Neural progenitor cell (in vitro differentiated cells): Measurements from ENCODE around the gene NELFB. TPM values are rescaled to one million over a fixed set of nuclear protein-coding genes. Genes with fewer than 3 reads are reported as not detected.

Experiments used
- DNase-seq: peaks from one replicate; pipeline ENCODE4 v3.0.0-alpha.2; 2016; ENCODE audit warnings: low spot score
- H2AFZ ChIP-seq: fragments of 200-600 bp; sonication (generic); replicated peaks from 2 replicates; pipeline ENCODE4 v1.6.1; 2016; ENCODE audit warnings: antibody characterized with exemption
- H3F3A ChIP-seq: fragments of 200-600 bp; sonication (generic); 2 replicates; pipeline ENCODE4 v1.6.1; 2016; ENCODE audit warnings: antibody characterized with exemption, low read depth
- H3K27ac ChIP-seq: fragments of 200-600 bp; sonication (generic); 2 replicates; pipeline ENCODE4 v1.5.1; 2016; ENCODE audit warnings: mild to moderate bottlenecking
- H3K27me3 ChIP-seq: fragments of 200-600 bp; sonication (generic); 2 replicates; pipeline ENCODE4 v1.6.1; 2016; ENCODE audit warnings: mild to moderate bottlenecking, moderate library complexity
- H3K36me3 ChIP-seq: fragments of 200-600 bp; sonication (generic); 2 replicates; pipeline ENCODE4 v1.5.1; 2016
- H3K4me1 ChIP-seq: fragments of 200-600 bp; sonication (generic); 2 replicates; pipeline ENCODE4 v1.6.1; 2016; ENCODE audit warnings: mixed run types
- H3K4me2 ChIP-seq: fragments of 200-600 bp; sonication (generic); 2 replicates; pipeline ENCODE4 v1.6.1; 2016
- H3K4me3 ChIP-seq: fragments of 200-600 bp; sonication (generic); 2 replicates; pipeline ENCODE4 v1.5.1; 2016
- H3K79me2 ChIP-seq: fragments of 200-600 bp; sonication (generic); 2 replicates; pipeline ENCODE4 v1.6.1; 2016; ENCODE audit warnings: low read depth
- H3K9ac ChIP-seq: fragments of 200-600 bp; sonication (generic); 2 replicates; pipeline ENCODE4 v1.6.1; 2016
- H3K9me3 ChIP-seq: fragments of 200-600 bp; sonication (generic); 2 replicates; pipeline ENCODE4 v1.5.1; 2016; ENCODE audit warnings: low read depth
- H4K20me1 ChIP-seq: fragments of 200-600 bp; sonication (generic); 2 replicates; pipeline ENCODE4 v1.6.1; 2016; ENCODE audit warnings: low read depth
- H3K27ac Mint-ChIP-seq: 3 replicates; pipeline ENCODE4 v1.8.0; 2021; ENCODE audit warnings: mixed read lengths
- H3K27me3 Mint-ChIP-seq: 2 replicates; pipeline ENCODE4 v1.8.0; 2022; ENCODE audit warnings: low read depth, mild to moderate bottlenecking, inconsistent platforms, moderate library complexity, mixed read lengths; ENCODE audit not compliant: insufficient read depth
- H3K36me3 Mint-ChIP-seq: 3 replicates; pipeline ENCODE4 v1.8.0; 2021; ENCODE audit warnings: mixed read lengths
- H3K4me1 Mint-ChIP-seq: 3 replicates; pipeline ENCODE4 v1.8.0; 2021; ENCODE audit warnings: mixed read lengths
- H3K4me3 Mint-ChIP-seq: 3 replicates; pipeline ENCODE4 v1.8.0; 2021; ENCODE audit warnings: mild to moderate bottlenecking, moderate library complexity, mixed read lengths
- H3K9me3 Mint-ChIP-seq: 3 replicates; pipeline ENCODE4 v1.8.0; 2020; ENCODE audit warnings: mixed read lengths
- EZH2 ChIP-seq: fragments of 200-600 bp; sonication (generic); IDR thresholded peaks from 2 replicates; pipeline ENCODE4 v1.6.1; 2017; ENCODE audit warnings: antibody characterized with exemption, mild to moderate bottlenecking, moderate library complexity
- EZH2phosphoT487 ChIP-seq: fragments of 200-600 bp; sonication (generic); IDR thresholded peaks from 2 replicates; pipeline ENCODE4 v1.6.1; 2017; ENCODE audit warnings: antibody characterized with exemption
- total RNA-seq: library from RNA; depleted of rRNA; stranded (reverse); fragments of >200 nt; gene quantifications from 2 replicates; pipeline ENCODE4 v1.2.3, GENCODE V29; 2015; ENCODE audit warnings: low replicate concordance
- TF ChIP-seq, protein P1 (sequence below): fragments of 200-600 bp; sonication (generic); IDR thresholded peaks from 2 replicates; pipeline ENCODE4 v1.5.1; 2017; ENCODE audit warnings: antibody characterized with exemption, mild to moderate bottlenecking

Gene NELFB
- total RNA-seq, 1 donor from 2014 or later = 35.2 TPM

DNA sequence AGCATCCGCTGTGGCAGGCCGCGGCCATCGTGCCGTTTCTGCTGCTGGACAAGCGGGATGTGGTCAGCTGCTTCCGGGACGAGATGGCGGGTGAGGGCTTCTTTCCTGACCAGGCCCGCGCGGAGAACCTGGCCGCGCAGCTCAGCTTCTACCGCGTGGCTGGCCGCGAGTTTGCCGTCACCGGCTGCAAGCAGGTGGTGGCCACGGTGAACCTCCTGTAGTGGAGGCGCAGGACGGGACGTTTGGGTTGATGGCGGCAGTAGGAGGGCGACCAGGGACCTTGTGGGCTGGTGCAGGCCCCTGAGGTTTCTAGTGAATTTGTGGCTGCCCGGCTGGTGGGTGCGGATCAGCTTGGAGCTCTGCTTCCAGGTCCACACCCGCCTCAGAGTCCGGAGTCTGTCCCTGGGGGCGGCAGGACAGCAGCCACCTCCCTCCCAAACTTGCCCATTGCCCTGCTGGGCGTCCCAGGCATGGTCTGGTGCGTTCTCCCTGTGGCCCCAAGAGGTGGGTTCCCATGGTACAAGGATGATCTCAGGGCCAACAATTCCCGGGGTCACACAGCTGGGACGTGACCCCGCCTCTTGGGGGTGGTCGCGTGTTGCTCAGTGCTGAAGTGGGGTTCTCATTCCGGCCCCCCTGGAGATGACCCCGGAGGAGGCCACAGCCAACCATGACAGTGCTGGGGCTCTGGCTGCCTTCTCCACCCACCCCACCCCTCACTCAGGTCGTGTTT is 24.8 kb downstream of the NELFB start:
- peak overlapping the region; percentile 79 for H3K4me2 ChIP-seq
- Mint-ChIP-seq H3K27me3 (peaks cover 14% of the 10 kb centered on the region), H3K27ac (no peak overlapping the region), H3K36me3 (no peaks in the 10 kb centered on the region), H3K9me3 (peaks cover 3% of the 10 kb centered on the region), H3K4me3 (peak overlapping the region; percentile 41), H3K4me1 (peaks cover 18% of the 10 kb centered on the region)
- H4K20me1 ChIP-seq = no peaks in the 10 kb centered on the region
- no peaks in the 10 kb centered on the region for H3K36me3 ChIP-seq
- peaks cover 24% of the 10 kb centered on the region for H3K4me1 ChIP-seq
- peaks cover 62% of the 10 kb centered on the region for H3K27me3 ChIP-seq
- DNase-seq = no peak
- TF ChIP-seq, protein P1, sequence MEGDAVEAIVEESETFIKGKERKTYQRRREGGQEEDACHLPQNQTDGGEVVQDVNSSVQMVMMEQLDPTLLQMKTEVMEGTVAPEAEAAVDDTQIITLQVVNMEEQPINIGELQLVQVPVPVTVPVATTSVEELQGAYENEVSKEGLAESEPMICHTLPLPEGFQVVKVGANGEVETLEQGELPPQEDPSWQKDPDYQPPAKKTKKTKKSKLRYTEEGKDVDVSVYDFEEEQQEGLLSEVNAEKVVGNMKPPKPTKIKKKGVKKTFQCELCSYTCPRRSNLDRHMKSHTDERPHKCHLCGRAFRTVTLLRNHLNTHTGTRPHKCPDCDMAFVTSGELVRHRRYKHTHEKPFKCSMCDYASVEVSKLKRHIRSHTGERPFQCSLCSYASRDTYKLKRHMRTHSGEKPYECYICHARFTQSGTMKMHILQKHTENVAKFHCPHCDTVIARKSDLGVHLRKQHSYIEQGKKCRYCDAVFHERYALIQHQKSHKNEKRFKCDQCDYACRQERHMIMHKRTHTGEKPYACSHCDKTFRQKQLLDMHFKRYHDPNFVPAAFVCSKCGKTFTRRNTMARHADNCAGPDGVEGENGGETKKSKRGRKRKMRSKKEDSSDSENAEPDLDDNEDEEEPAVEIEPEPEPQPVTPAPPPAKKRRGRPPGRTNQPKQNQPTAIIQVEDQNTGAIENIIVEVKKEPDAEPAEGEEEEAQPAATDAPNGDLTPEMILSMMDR = no peak
- TF ChIP-seq EZH2 = no peak
- TF ChIP-seq EZH2phosphoT487 = no peak
- no peak overlapping the region for H2AFZ ChIP-seq
- H3K79me2 ChIP-seq = no peaks in the 10 kb centered on the region
- no peaks in the 10 kb centered on the region for H3K9me3 ChIP-seq
- no peak overlapping the region for H3K27ac ChIP-seq
- H3K4me3 ChIP-seq = no peak overlapping the region
- peaks cover 25% of the 10 kb centered on the region for H3F3A ChIP-seq
- H3K9ac ChIP-seq = no peak overlapping the region

DNA sequence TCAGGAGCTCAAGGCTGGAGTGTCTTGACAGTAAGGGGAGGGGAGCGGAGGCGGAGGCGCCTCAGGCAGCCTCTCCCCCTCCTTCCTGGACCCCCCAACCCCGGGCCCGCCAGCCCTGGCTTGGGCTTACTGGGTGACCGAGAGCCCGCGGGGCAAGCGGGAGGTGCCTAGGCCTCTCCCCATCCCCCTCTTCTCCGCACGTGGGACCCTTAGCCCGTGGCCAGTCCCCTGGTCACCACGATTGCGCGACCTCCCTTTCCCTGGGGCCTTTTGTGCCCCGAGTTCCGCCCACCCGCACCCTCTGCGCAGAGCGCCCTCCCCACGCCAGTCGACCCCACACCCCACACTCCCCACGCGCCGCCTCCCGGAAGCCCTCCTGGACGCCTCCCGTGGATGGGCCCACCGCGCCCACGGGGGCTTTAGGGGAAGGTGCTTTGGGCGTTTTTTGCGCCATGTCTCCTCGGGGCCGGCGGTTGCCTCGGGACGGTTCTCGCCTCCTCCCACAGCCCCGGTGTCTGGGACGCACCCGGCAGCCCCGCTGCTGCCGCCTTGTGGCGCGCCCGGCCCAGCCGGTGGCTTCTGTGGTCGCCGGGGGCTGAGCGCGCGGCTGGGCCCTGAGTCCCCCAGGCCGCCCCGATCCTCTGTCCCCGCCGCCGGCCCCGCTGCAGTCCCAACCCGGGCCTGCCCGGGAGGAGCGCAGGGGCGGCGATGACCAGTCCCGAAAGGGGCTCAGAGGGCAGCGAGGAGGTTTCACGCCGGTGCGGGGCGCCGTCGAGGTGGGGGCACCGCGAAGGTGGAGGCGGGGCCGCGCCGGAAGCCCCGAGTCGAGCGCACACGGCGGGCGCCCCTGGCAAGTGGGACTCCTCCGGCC is 25.6 kb downstream of the NELFB start:
- Histone ChIP-seq H3K9me3 (no peaks in the 10 kb centered on the region), H4K20me1 (no peaks in the 10 kb centered on the region), H3K36me3 (no peaks in the 10 kb centered on the region), H3K27ac (no peak overlapping the region), H2AFZ (peak overlapping the region; percentile 71), H3K4me2 (peak overlapping the region; percentile 79), H3F3A (peaks cover 25% of the 10 kb centered on the region), H3K9ac (no peak overlapping the region), H3K4me3 (peak overlapping the region; percentile 54), H3K4me1 (peaks cover 24% of the 10 kb centered on the region), H3K79me2 (no peaks in the 10 kb centered on the region), H3K27me3 (peaks cover 63% of the 10 kb centered on the region)
- DNase-seq = peak; percentile 82
- H3K27ac Mint-ChIP-seq = no peak overlapping the region
- H3K4me1 Mint-ChIP-seq = peaks cover 16% of the 10 kb centered on the region
- peak; percentile 65 for TF ChIP-seq EZH2phosphoT487
- no peak for TF ChIP-seq EZH2
- TF ChIP-seq, protein P1 = peak; percentile 58
- H3K36me3 Mint-ChIP-seq = no peaks in the 10 kb centered on the region
- H3K27me3 Mint-ChIP-seq = peaks cover 11% of the 10 kb centered on the region
- peaks cover 7% of the 10 kb centered on the region for H3K9me3 Mint-ChIP-seq
- peak overlapping the region; percentile 67 for H3K4me3 Mint-ChIP-seq

DNA sequence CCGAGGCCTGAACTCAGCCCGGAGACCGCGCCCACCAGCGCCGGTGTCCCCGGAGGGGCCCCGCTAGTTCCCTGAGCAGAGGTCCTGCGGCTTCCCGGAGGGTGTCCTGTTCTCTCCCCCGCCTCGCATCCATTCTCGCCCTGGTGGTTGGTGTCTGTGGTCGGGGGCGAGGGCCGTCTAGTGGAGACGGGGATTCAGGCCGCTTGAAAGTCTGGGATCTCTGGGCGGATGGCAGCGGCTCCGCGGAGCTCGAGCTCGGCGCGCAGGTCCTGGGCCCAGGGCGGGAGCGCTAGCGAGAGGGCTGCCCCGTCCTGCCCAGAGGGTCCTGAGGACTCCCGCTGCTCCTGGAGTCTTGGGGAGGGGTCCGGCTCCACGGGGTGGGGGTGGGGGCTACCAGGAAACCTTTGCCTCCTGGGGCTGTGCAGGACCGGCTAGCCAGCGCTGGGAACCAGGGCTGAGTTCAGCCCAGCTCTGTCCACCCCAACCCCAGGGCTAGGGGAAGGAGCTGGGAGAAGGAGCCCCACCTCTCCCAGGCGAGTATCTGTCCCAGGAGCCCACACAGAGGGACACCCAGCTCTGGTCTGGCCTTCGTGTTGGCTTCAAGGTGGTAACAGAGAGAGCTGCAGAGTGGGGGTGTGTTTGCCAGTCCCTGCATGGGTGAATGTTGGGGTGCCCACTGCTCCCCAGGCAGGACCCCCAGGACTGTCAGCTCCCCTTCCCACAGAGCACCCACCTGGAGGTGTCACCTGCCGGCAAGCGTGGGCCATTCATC is 26.4 kb downstream of the NELFB start:
- peak overlapping the region; percentile 71 for H2AFZ ChIP-seq
- peaks cover 68% of the 10 kb centered on the region for H3K27me3 ChIP-seq
- no peak overlapping the region for H3K27ac ChIP-seq
- H3F3A ChIP-seq = peaks cover 20% of the 10 kb centered on the region
- peak overlapping the region; percentile 54 for H3K4me3 ChIP-seq
- DNase-seq = peak; percentile 64
- Mint-ChIP-seq H3K9me3 (peaks cover 7% of the 10 kb centered on the region), H3K4me3 (peak overlapping the region; percentile 33), H3K4me1 (peaks cover 13% of the 10 kb centered on the region), H3K36me3 (no peaks in the 10 kb centered on the region), H3K27ac (no peak overlapping the region), H3K27me3 (peaks cover 9% of the 10 kb centered on the region)
- TF ChIP-seq EZH2 (no peak), EZH2phosphoT487 (peak; percentile 53)
- TF ChIP-seq, protein P1 = no peak
- H3K4me2 ChIP-seq = peak overlapping the region; percentile 79
- peaks cover 20% of the 10 kb centered on the region for H3K4me1 ChIP-seq
- no peaks in the 10 kb centered on the region for H3K36me3 ChIP-seq
- H4K20me1 ChIP-seq = no peaks in the 10 kb centered on the region
- H3K9ac ChIP-seq = no peak overlapping the region
- H3K9me3 ChIP-seq = no peaks in the 10 kb centered on the region
- no peaks in the 10 kb centered on the region for H3K79me2 ChIP-seq
